HEK293T (cell line): ENCODE measurements around the gene HSDL1.
"Not testable (repeated sequence)": the region's sequence is repeated elsewhere in the genome, so short reads cannot be mapped to it uniquely, and the experiment has no call there.

ENCODE experiments used
- CTCF ChIA-PET: fragments of 350-600 bp; formaldehyde crosslinking; extraction: SDS; loops from one replicate; lab custom pipeline; 2021; ENCODE audit warnings: antibody characterized with exemption, inconsistent platforms; lab: Yijun Ruan, JAX
- POLR2A ChIA-PET: fragments of 350-600 bp; formaldehyde crosslinking; extraction: SDS; loops from one replicate; lab custom pipeline; 2020; ENCODE audit warnings: antibody characterized with exemption, inconsistent platforms; lab: Yijun Ruan, JAX
- DNase-seq: peaks from one replicate; pipeline ENCODE4 v3.0.0; 2012; ENCODE audit warnings: mixed read lengths; ENCODE audit errors: extremely low spot score
- ARNT ChIP-seq: fragments of 450-650 bp; IDR thresholded peaks from 2 replicates; pipeline ENCODE4 v1.6.1; 2017; ENCODE audit warnings: mild to moderate bottlenecking
- BHLHE40 ChIP-seq: fragments of 450-650 bp; IDR thresholded peaks from 2 replicates; pipeline ENCODE4 v1.6.1; 2016; ENCODE audit warnings: mild to moderate bottlenecking, moderate library complexity, borderline replicate concordance
- CTBP1 ChIP-seq: fragments of 450-650 bp; IDR thresholded peaks from 2 replicates; pipeline ENCODE4 v1.6.1; 2016; ENCODE audit warnings: borderline replicate concordance
- ELF4 ChIP-seq: fragments of 450-650 bp; IDR thresholded peaks from 2 replicates; pipeline ENCODE4 v1.6.1; 2017; ENCODE audit warnings: antibody characterized with exemption
- FOXA1 ChIP-seq: fragments of 450-650 bp; IDR thresholded peaks from 2 replicates; pipeline ENCODE4 v1.6.1; 2016; ENCODE audit warnings: mild to moderate bottlenecking
- FOXK2 ChIP-seq: fragments of 450-650 bp; IDR thresholded peaks from 2 replicates; pipeline ENCODE4 v1.6.1; 2016; ENCODE audit warnings: mild to moderate bottlenecking
- FOXM1 ChIP-seq: fragments of 450-650 bp; IDR thresholded peaks from 2 replicates; pipeline ENCODE4 v1.6.1; 2017; ENCODE audit warnings: mild to moderate bottlenecking, borderline replicate concordance
- HDGF ChIP-seq: fragments of 450-650 bp; IDR thresholded peaks from 2 replicates; pipeline ENCODE4 v1.6.1; 2017; ENCODE audit warnings: antibody characterized with exemption, borderline replicate concordance
- L3MBTL2 ChIP-seq: fragments of 450-650 bp; conservative IDR thresholded peaks from 2 replicates; pipeline ENCODE4 v1.6.1; 2016; ENCODE audit warnings: mild to moderate bottlenecking
- LEF1 ChIP-seq: fragments of 450-650 bp; IDR thresholded peaks from 2 replicates; pipeline ENCODE4 v1.6.1; 2017; ENCODE audit warnings: mild to moderate bottlenecking, borderline replicate concordance
- NFRKB ChIP-seq: fragments of 450-650 bp; IDR thresholded peaks from 2 replicates; pipeline ENCODE4 v1.6.1; 2016; ENCODE audit warnings: mild to moderate bottlenecking, moderate library complexity
- PKNOX1 ChIP-seq: fragments of 450-650 bp; IDR thresholded peaks from 2 replicates; pipeline ENCODE4 v1.6.1; 2016
- SP1 ChIP-seq: fragments of 450-650 bp; IDR thresholded peaks from 2 replicates; pipeline ENCODE4 v1.6.1; 2017
- SUZ12 ChIP-seq: fragments of 450-650 bp; IDR thresholded peaks from 2 replicates; pipeline ENCODE4 v1.6.1; 2016; ENCODE audit warnings: mild to moderate bottlenecking
- TARDBP ChIP-seq: fragments of 450-650 bp; IDR thresholded peaks from 2 replicates; pipeline ENCODE4 v1.6.1; 2016
- ZNF384 ChIP-seq: fragments of 450-650 bp; IDR thresholded peaks from 2 replicates; pipeline ENCODE4 v1.6.1; 2016

Gene HSDL1

GRCh38 chr16:84131117-84131516 lies 13.9 kb downstream of the HSDL1 start:
- POLR2A ChIA-PET = interaction anchor here (0.8 to 1.9 kb wide), 2 partner anchors 12 to 14 kb away, joined by 3 to 7 read pairs; partner anchors contain the start of gene MBTPS1
- CTCF ChIA-PET = no interaction called here
- no peak for DNase-seq
- no peak for TF ChIP-seq ARNT
- no peak for TF ChIP-seq CTBP1
- TF ChIP-seq LEF1 = no peak

- CTCF ChIA-PET = no interaction called here
- no peak for DNase-seq
- no peak for TF ChIP-seq ARNT
- peak; percentile 66 for TF ChIP-seq PKNOX1
- no peak for TF ChIP-seq BHLHE40
- TF ChIP-seq FOXA1 = no peak
- no peak for TF ChIP-seq HDGF
- POLR2A ChIA-PET = no interaction called here
These were observed 20.5 kb downstream of the HSDL1 start for GRCh38 chr16:84124257-84125073.

- ChIA-PET POLR2A (no interaction called here), CTCF (interaction anchor here (0.6 kb wide), 1 partner anchor 20 kb away, joined by 5 read pairs; no protein-coding TSS in a partner anchor)
- DNase-seq = no peak
- TF ChIP-seq PKNOX1 (no peak), LEF1 (no peak), NFRKB (no peak), TARDBP (no peak), HDGF (no peak), CTBP1 (no peak), BHLHE40 (no peak), ZNF384 (no peak), FOXM1 (no peak), ARNT (no peak), FOXA1 (no peak), SUZ12 (no peak), FOXK2 (no peak), SP1 (no peak), L3MBTL2 (no peak)
These were observed 24.0 kb downstream of the HSDL1 start for GRCh38 chr16:84121007-84121406.

- no peak for DNase-seq
- POLR2A ChIA-PET = interaction anchor here (0.9 kb wide), 1 partner anchor 67 kb away, joined by 3 read pairs; the partner anchor contains the start of gene TAF1C
- CTCF ChIA-PET = no interaction called here
- TF ChIP-seq ARNT = no peak
- TF ChIP-seq ZNF384 = no peak
- no peak for TF ChIP-seq HDGF
- TF ChIP-seq PKNOX1 = no peak
- TF ChIP-seq SUZ12 = no peak
These were observed 25.0 kb downstream of the HSDL1 start for GRCh38 chr16:84120023-84120422.

- TF ChIP-seq NFRKB = no peak
- no peak for TF ChIP-seq ARNT
- POLR2A ChIA-PET = interaction anchor here (0.9 to 1.0 kb wide), 2 partner anchors 11 to 68 kb away, joined by 3 read pairs; partner anchors contain the start of gene TAF1C
- CTCF ChIA-PET = interaction anchor here (0.6 kb wide), 1 partner anchor 569 kb away, joined by 4 read pairs; no protein-coding TSS in a partner anchor
- no peak for DNase-seq
These were observed 25.6 kb downstream of the HSDL1 start for GRCh38 chr16:84119368-84119767.

GRCh38 chr16:84118315-84118714 lies 26.7 kb downstream of the HSDL1 start:
- CTCF ChIA-PET = interaction anchor here (0.6 kb wide), 1 partner anchor 15 kb away, joined by 3 read pairs; no protein-coding TSS in a partner anchor
- not testable (repeated sequence) for DNase-seq
- POLR2A ChIA-PET = interaction anchor here (1.0 to 2.5 kb wide), 3 partner anchors 12 to 19 kb away, joined by 3 to 36 read pairs (median 19); no protein-coding TSS in a partner anchor

- POLR2A ChIA-PET = interaction anchor here (0.9 to 2.5 kb wide), 13 partner anchors 11 to 70 kb away, joined by 3 to 36 read pairs (median 8); partner anchors contain the start of genes DNAAF1, HSDL1 and TAF1C
- TF ChIP-seq ZNF384 = no peak
- 0 out of 2 replicates have a peak, but pooled peaks have one; percentile 54 for TF ChIP-seq L3MBTL2
- TF ChIP-seq ELF4 = no peak
- CTCF ChIA-PET = interaction anchor here (1.1 kb wide), 1 partner anchor 70 kb away, joined by 3 read pairs; the partner anchor contains the start of gene TAF1C
- DNase-seq = peak; percentile 25
These were observed 27.5 kb downstream of the HSDL1 start for GRCh38 chr16:84117494-84117843.
